Body of pancreas (tissue), 4 donors: ENCODE data around the gene DNAJC10.

Source experiments
- POLR2A ChIP-seq, 3 donors: fragments of 450-650 bp; IDR thresholded peaks; one replicate each; pipeline ENCODE4 v1.6.1; 2016; ENCODE audit warnings: antibody characterized with exemption in 3 of 3, mild to moderate bottlenecking in 2 of 3
- TF ChIP-seq, protein P1 (sequence below), 7 experiments: fragments of 450-650 bp in 4 of 7; fragments of 200-600 bp in 3 of 7; sonication (generic) in 3 of 7; IDR thresholded peaks; one replicate each; pipeline ENCODE4 v1.5.1; 2016 to 2019; ENCODE audit warnings: antibody characterized with exemption in 7 of 7

- TF ChIP-seq, protein P1, sequence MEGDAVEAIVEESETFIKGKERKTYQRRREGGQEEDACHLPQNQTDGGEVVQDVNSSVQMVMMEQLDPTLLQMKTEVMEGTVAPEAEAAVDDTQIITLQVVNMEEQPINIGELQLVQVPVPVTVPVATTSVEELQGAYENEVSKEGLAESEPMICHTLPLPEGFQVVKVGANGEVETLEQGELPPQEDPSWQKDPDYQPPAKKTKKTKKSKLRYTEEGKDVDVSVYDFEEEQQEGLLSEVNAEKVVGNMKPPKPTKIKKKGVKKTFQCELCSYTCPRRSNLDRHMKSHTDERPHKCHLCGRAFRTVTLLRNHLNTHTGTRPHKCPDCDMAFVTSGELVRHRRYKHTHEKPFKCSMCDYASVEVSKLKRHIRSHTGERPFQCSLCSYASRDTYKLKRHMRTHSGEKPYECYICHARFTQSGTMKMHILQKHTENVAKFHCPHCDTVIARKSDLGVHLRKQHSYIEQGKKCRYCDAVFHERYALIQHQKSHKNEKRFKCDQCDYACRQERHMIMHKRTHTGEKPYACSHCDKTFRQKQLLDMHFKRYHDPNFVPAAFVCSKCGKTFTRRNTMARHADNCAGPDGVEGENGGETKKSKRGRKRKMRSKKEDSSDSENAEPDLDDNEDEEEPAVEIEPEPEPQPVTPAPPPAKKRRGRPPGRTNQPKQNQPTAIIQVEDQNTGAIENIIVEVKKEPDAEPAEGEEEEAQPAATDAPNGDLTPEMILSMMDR (IDR thresholded peaks at IDR 0.05) = no peak
- TF ChIP-seq POLR2A (IDR thresholded peaks at IDR 0.05) = no peak
Measured at GRCh38 chr2:182761903-182762302, 45.8 kb downstream of the DNAJC10 start.
